HepG2 (cell line): Measurements from ENCODE around the gene NSD1. TPM values are rescaled to one million over a fixed set of nuclear protein-coding genes. Genes with fewer than 3 reads are reported as not detected.

Experiments used
- CBX5 ChIP-seq: sonication (generic); formaldehyde crosslinking; IDR thresholded peaks from 2 replicates; pipeline ENCODE4 v1.4.0; 2020; ENCODE audit warnings: missing genetic modification reagents, borderline replicate concordance
- FOXP1 ChIP-seq, 2 experiments: fragments of 450-650 bp in 1 of 2; IDR thresholded peaks; 2 replicates each; pipeline ENCODE4 v1.6.1; 2017 to 2018; ENCODE audit warnings: antibody characterized with exemption in 1 of 2
- GTF2F1 ChIP-seq: fragments of 150-350 bp; IDR thresholded peaks from 2 replicates; pipeline ENCODE4 v1.6.1; 2014; ENCODE audit warnings: low read length
- KLF11 ChIP-seq: IDR thresholded peaks from 2 replicates; pipeline ENCODE4 v1.6.1; 2016; ENCODE audit warnings: missing compliant biosample characterization
- KMT2A ChIP-seq: sonication (generic); formaldehyde crosslinking; IDR thresholded peaks from 2 replicates; pipeline ENCODE4 v1.4.0; 2020; ENCODE audit warnings: missing genetic modification reagents
- MED8 ChIP-seq: sonication (generic); formaldehyde crosslinking; IDR thresholded peaks from 2 replicates; pipeline ENCODE4 v1.8.1; 2023; ENCODE audit warnings: mild to moderate bottlenecking, missing genetic modification reagents; ENCODE audit not compliant: insufficient replicate concordance
- REXO4 ChIP-seq: sonication (generic); formaldehyde crosslinking; IDR thresholded peaks from 2 replicates; pipeline ENCODE4 v1.8.0; 2022; ENCODE audit warnings: missing genetic modification reagents, mild to moderate bottlenecking, borderline replicate concordance
- SALL1 ChIP-seq: sonication (generic); formaldehyde crosslinking; IDR thresholded peaks from 2 replicates; pipeline ENCODE4 v1.8.0; 2022; ENCODE audit warnings: mild to moderate bottlenecking, missing genetic modification reagents
- SAP130 ChIP-seq: IDR thresholded peaks from 2 replicates; pipeline ENCODE4 v1.6.1; 2016; ENCODE audit warnings: low read depth
- TEAD3 ChIP-seq: optimal IDR thresholded peaks from 2 replicates; pipeline ENCODE3; 2016; ENCODE audit warnings: borderline replicate concordance
- WIZ ChIP-seq: sonication (generic); formaldehyde crosslinking; IDR thresholded peaks from 2 replicates; pipeline ENCODE4 v1.5.1; 2020; ENCODE audit warnings: mild to moderate bottlenecking, missing genetic modification reagents
- ZNF160 ChIP-seq: sonication (generic); formaldehyde crosslinking; IDR thresholded peaks from 2 replicates; pipeline ENCODE4 v1.8.0; 2022; ENCODE audit warnings: mild to moderate bottlenecking, inconsistent platforms, missing genetic modification reagents
- ZNF737 ChIP-seq: sonication (generic); formaldehyde crosslinking; IDR thresholded peaks from 2 replicates; pipeline ENCODE4 v1.5.0; 2020; ENCODE audit warnings: missing genetic modification reagents, mild to moderate bottlenecking, borderline replicate concordance
- polyA plus RNA-seq, 8 experiments: library from polyadenylated mRNA; depleted of rRNA in 3 of 8; stranded (reverse) in 7 of 8; unstranded in 1 of 8; fragments of >200 nt; fragmentation: Illumina TruSeq in 4 of 8; extraction: Trizol in 4 of 8; gene quantifications; 2 replicates each; pipeline versions ENCODE4 v1.2.1 to v1.2.3, GENCODE V29; 2011 to 2016; ENCODE audit warnings: low read depth in 4 of 8, missing spikeins in 1 of 8, mixed read lengths in 1 of 8; ENCODE audit not compliant: insufficient read depth in 1 of 8
- total RNA-seq, 5 experiments: library from RNA; depleted of rRNA; stranded (reverse); fragments of >200 nt; fragmentation: Illumina TruSeq; extraction: Trizol; gene quantifications; 2 replicates each; pipeline ENCODE4 v1.2.3, GENCODE V29; 2016; ENCODE audit warnings: low read depth in 1 of 5
- TF ChIP-seq, protein P1 (sequence below), 2 experiments: IDR thresholded peaks; 2 replicates each; pipeline ENCODE4 v1.6.1; 2011 to 2012; ENCODE audit warnings: low read length in 2 of 2, borderline replicate concordance in 1 of 2, low read depth in 1 of 2, mild to moderate bottlenecking in 1 of 2, moderate library complexity in 1 of 2
- TF ChIP-seq, protein P2 (sequence below): sonication (generic); formaldehyde crosslinking; IDR thresholded peaks from 2 replicates; pipeline ENCODE4 v1.4.0; 2020; ENCODE audit warnings: missing genetic modification reagents, low read depth, mild to moderate bottlenecking, borderline replicate concordance
- TF ChIP-seq, protein P3 (sequence below), 2 experiments: fragments of 450-650 bp in 1 of 2; sonication (generic) in 1 of 2; formaldehyde crosslinking in 1 of 2; IDR thresholded peaks; 2 replicates each; pipeline versions ENCODE4 v1.6.1 to v1.8.0; 2016 to 2022; ENCODE audit warnings: antibody characterized with exemption in 1 of 2, mild to moderate bottlenecking in 1 of 2, missing genetic modification reagents in 1 of 2

NSD1 gene
- total and polyA plus RNA-seq, 2 of the 13 experiments (the other 11 are each of a cell fraction or from before 2014, with no cell fraction given): 0.01 to 0.09 TPM

DNA sequence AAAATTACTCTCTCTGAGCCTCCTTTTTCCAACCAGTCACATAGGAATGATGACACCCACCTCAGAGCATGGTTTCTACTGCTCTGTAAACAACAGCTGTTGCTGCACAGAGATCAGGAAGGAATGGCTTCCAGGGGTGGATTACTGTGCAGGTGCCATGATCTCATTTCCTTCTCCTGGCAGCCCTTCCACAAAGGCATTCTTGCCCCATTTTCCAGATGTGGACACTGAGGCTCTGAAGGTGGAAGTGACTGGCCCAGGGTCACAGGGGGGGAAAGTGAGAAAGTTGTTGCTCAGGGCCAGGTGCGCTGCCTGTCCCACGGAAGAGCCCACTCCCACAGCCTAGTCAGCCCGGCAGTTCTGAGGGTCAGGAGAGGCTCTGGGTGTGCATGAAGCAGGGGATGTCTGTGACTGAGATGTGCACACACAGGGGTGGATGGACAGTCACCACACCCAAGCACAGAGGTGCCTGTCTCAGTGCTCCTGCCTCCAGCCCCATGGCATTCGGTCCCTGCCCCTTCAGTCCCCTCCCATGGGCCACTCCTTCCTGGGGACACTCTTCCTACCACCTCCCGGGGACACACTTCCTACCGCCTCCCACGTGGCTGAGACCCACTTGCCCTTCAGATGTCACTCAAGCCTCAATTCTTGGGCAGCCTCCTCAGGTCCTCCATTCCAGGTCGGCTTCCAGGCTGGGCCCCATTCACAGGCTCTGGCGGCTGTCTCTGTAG, 29.9 kb upstream of the NSD1 start (continued):
- TF ChIP-seq, protein P1, sequence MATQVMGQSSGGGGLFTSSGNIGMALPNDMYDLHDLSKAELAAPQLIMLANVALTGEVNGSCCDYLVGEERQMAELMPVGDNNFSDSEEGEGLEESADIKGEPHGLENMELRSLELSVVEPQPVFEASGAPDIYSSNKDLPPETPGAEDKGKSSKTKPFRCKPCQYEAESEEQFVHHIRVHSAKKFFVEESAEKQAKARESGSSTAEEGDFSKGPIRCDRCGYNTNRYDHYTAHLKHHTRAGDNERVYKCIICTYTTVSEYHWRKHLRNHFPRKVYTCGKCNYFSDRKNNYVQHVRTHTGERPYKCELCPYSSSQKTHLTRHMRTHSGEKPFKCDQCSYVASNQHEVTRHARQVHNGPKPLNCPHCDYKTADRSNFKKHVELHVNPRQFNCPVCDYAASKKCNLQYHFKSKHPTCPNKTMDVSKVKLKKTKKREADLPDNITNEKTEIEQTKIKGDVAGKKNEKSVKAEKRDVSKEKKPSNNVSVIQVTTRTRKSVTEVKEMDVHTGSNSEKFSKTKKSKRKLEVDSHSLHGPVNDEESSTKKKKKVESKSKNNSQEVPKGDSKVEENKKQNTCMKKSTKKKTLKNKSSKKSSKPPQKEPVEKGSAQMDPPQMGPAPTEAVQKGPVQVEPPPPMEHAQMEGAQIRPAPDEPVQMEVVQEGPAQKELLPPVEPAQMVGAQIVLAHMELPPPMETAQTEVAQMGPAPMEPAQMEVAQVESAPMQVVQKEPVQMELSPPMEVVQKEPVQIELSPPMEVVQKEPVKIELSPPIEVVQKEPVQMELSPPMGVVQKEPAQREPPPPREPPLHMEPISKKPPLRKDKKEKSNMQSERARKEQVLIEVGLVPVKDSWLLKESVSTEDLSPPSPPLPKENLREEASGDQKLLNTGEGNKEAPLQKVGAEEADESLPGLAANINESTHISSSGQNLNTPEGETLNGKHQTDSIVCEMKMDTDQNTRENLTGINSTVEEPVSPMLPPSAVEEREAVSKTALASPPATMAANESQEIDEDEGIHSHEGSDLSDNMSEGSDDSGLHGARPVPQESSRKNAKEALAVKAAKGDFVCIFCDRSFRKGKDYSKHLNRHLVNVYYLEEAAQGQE (IDR thresholded peaks at IDR 0.05; ENCODE audit: borderline replicate concordance in 1 of 2, low read depth in 1 of 2, low read length in 2 of 2): no peak
- TF ChIP-seq TEAD3 (CRISPR knock-in tag): peak; percentile 38
- TF ChIP-seq SALL1 (CRISPR knock-in tag): no peak
- TF ChIP-seq ZNF160: no peak
- no peak for TF ChIP-seq WIZ (CRISPR knock-in tag)
- no peak for TF ChIP-seq GTF2F1
- TF ChIP-seq MED8: no peak
- TF ChIP-seq CBX5: no peak
- no peak for TF ChIP-seq REXO4
- TF ChIP-seq, protein P2, sequence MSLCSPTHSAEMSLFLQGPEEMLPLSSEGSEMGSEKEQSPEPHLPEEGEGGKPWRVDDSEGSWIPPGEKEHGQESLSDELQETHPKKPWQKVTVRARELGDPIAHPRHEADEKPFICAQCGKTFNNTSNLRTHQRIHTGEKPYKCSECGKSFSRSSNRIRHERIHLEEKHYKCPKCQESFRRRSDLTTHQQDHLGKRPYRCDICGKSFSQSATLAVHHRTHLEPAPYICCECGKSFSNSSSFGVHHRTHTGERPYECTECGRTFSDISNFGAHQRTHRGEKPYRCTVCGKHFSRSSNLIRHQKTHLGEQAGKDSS (CRISPR knock-in tag): no peak
- TF ChIP-seq KLF11 (CRISPR knock-in tag): no peak
- TF ChIP-seq, protein P3, sequence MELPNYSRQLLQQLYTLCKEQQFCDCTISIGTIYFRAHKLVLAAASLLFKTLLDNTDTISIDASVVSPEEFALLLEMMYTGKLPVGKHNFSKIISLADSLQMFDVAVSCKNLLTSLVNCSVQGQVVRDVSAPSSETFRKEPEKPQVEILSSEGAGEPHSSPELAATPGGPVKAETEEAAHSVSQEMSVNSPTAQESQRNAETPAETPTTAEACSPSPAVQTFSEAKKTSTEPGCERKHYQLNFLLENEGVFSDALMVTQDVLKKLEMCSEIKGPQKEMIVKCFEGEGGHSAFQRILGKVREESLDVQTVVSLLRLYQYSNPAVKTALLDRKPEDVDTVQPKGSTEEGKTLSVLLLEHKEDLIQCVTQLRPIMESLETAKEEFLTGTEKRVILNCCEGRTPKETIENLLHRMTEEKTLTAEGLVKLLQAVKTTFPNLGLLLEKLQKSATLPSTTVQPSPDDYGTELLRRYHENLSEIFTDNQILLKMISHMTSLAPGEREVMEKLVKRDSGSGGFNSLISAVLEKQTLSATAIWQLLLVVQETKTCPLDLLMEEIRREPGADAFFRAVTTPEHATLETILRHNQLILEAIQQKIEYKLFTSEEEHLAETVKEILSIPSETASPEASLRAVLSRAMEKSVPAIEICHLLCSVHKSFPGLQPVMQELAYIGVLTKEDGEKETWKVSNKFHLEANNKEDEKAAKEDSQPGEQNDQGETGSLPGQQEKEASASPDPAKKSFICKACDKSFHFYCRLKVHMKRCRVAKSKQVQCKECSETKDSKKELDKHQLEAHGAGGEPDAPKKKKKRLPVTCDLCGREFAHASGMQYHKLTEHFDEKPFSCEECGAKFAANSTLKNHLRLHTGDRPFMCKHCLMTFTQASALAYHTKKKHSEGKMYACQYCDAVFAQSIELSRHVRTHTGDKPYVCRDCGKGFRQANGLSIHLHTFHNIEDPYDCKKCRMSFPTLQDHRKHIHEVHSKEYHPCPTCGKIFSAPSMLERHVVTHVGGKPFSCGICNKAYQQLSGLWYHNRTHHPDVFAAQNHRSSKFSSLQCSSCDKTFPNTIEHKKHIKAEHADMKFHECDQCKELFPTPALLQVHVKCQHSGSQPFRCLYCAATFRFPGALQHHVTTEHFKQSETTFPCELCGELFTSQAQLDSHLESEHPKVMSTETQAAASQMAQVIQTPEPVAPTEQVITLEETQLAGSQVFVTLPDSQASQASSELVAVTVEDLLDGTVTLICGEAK (IDR thresholded peaks at IDR 0.05): no peak
- TF ChIP-seq, protein P3 (CRISPR knock-in tag; IDR thresholded peaks at IDR 0.05): no peak
- TF ChIP-seq KMT2A (CRISPR knock-in tag): no peak
- TF ChIP-seq SAP130 (CRISPR knock-in tag): peak; percentile 71
- no peak for TF ChIP-seq FOXP1 (IDR thresholded peaks at IDR 0.05)
- TF ChIP-seq FOXP1 (CRISPR knock-in tag; IDR thresholded peaks at IDR 0.05): peak; percentile 32; the same call in 1 of the 2 replicates
- TF ChIP-seq ZNF737 (CRISPR knock-in tag): no peak
